ENCODE measurements around the gene UBE2V1. TPM values are rescaled to one million over a fixed set of nuclear protein-coding genes. Genes with fewer than 3 reads are reported as not detected.
A peak's percentile ranks its signal among the peaks of the same experiment; 100 is the strongest.
"Not testable (repeated sequence)": the region's sequence is repeated elsewhere in the genome, so short reads cannot be mapped to it uniquely, and the experiment has no call there.

The UBE2V1 gene
- total RNA-seq, 1 donor from 2014 or later = 15.2 TPM

DNA sequence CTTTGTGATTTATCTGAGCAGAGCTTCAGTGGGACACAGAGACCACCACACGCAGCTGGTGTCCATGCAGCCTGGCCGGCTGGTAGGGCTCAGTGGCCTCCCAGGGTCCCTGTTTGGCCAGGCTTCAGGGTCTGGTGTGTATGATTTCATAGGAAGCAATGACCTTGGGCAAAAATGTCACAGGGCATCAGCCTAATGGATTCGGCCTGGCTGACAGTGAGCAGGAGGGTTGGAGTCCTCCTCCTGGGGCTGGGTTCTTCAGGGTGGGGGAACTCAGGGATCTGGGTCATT lies 47.7 kb downstream of the UBE2V1 start:
- no peak for DNase-seq (ENCODE audit: low spot score)

DNA sequence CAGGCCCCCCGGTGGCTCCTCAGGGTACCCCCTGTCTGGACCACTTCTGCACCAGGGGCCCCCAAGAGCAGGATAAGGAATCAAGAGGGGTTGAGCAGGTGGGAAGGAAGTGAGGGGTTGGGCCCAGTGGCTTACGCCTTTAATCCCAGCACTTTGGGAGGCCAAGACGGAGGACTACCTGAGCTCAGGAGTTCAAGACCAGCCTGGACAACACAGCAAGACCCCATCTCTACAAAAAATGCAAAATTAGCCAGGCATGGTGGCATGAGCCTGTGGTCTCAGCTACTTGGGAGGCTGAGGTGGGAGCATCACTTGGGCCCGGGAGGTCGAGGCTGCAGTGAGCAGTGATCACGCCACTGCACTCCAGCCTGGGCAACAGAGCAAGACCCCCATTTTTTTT lies 49.2 kb downstream of the UBE2V1 start:
- not testable (repeated sequence) for DNase-seq (ENCODE audit: low spot score)

DNA sequence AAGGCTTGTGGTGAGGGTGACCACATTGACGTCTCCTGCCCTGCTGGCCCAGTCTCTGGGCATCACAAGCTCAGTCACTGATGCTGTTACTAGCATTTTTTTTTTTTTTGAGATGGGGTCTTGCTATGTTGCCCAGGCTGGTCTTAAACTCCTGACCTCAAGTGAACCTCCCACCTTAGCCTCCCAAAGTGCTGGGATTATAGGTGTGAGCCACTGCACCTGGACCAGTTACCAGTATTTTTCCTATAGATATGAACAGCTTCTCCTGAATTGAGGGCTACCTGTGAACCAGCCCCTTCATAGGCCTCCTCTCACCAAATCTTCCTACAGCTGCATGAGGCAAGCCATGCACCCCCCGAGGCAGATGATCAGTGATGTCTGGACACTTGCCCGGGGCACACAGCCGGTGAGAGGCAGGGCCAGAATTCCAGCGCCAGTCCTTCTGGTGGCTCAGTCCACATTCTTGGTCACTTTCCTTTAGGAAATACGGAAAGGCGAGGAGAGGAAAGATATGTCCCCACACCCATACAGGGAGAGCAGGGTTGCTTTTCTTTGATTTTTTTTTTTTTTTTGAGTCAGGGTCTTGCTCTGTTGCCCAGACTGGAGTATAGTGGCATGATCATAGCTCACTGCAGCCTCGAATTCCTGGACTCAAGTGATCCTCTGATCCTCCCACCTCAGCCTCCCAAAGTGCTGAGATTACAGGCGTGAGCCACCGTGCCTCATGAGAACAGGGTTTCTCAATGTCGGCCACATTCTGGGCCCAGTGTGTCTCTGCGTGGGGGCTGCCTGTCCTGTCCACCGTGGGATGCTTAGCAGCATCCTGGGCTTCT lies 50.7 kb downstream of the UBE2V1 start:
- DNase-seq (ENCODE audit: low spot score) = no peak

DNA sequence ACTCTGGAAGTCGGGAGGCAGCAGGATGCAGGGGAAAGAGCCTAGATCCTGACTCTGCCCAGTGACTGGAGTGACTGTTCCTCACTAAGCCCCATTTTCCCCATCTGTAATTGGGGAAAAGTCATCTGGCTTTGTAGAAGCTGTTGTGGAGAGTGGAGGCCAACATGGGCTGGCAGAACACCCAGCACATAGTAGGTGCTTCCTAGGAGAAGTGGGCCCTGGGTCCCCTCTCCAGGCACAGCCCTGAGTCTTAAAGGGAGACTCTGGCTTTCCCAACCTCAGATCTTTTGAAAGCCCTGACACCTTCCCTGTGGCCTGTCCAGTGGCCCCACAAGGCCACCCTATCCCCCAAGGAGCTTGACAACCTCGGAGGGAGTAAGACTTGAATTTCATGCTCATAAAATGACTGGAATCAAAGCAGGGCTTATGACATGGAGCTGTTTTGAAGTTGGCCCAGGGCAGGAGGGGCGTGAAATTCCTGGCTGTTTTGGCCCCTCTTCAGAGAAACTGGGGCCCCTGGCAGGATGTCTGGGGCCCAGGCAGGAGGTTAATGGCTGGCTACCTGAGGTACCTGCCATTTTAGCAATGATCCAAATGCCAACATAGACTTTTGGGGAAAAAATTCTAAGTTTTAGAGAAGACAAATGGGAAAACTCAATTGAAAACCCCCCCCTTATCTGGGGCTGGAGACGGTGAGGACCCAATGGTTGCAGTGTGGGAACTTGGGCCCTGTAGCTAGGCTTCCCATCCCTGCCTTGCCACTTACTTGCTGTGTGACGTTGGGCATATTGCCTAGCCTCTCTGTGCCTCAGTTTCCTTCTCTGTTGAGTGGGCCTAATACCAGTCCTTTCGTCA lies 51.6 kb downstream of the UBE2V1 start:
- DNase-seq (ENCODE audit: low spot score) = no peak

DNA sequence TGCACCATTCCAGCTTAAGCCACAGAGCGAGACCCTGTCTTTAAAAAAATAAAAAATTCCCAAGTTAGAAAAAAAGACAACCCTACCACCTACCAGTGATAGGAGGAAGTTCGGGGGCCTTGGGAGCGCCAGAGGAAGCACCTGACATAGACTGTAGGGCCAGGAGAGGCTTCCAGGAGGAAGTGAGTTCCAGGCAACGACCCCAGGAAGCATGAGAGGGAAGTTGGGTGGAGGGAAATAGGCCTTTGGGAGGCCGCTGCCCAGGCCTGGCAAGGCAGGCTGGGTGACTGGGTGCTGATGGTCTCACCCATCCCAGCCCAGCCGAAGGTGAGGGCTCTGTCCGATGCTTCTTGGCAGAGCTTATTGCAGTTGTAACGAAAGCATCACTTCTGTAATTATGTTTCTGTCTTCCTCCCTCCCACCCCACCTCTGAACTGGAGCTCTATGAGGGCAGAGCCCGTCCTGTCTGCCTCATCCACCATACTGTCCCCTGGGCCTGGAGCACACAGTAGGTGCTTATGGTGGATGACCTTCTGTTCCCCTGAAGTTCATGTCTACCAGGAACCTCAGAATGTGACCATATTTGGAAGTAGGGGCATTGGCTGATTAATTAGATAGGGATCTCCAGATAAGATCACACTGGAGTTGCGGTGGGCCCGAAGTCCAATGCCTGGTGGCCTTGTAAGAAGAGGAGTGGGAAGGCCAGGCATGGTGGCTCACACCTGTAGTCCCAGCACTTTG lies 54.1 kb downstream of the UBE2V1 start:
- DNase-seq (ENCODE audit: low spot score) = no peak

DNA sequence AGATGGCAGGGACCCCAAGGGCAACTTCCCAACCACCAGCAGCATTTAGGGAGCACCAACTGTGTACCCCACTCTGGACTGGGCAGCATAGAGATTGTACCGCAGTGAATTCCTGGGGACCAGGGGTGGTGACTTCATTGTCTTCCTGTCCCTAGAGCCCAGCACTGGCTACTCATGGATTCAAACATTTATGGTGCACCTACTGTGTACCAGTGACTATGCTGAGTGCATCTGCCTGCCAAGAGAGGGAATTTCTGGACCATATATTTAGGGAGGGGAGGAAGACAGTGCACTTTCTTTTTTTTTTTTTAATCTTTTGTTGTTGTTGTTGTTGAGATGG lies 55.3 kb downstream of the UBE2V1 start:
- no peak for DNase-seq (ENCODE audit: low spot score)

DNA sequence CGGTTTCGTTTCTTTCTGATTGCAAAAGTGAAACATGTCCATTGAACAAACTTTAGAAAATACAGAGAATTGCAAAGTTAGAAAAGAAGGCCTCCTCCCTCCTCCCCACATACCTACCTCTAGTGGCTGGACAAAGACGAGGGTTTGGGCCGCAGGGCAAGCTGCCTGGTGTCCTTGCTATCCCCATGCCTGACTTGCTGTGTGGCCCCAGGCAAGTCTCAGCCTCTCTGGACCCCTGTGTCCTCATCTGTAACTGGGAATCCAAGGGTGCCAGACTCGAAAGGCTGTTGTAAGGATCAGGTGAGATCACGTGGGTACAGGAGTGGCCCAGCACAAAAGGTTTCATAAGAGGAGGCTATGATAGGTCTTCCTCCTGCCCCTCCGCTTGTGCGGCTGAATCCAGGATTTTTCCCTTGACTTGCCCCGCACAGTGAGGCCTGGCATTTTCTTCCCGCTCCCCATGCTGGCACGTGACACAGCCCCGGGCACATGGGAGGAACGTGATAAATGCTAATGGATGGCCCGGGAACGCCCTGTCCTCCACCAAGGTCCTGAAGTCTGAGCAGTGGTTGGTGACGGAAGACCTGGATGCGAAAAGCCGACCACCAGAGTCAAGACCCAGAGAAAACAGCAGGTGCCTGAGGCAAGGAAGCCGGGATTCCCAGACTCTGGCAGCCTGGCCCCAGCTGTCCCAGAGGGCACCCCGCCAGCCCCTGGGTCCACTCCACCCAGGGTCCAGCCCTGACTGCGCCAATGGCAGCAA lies 55.8 kb downstream of the UBE2V1 start:
- no peak for DNase-seq (ENCODE audit: low spot score)

DNA sequence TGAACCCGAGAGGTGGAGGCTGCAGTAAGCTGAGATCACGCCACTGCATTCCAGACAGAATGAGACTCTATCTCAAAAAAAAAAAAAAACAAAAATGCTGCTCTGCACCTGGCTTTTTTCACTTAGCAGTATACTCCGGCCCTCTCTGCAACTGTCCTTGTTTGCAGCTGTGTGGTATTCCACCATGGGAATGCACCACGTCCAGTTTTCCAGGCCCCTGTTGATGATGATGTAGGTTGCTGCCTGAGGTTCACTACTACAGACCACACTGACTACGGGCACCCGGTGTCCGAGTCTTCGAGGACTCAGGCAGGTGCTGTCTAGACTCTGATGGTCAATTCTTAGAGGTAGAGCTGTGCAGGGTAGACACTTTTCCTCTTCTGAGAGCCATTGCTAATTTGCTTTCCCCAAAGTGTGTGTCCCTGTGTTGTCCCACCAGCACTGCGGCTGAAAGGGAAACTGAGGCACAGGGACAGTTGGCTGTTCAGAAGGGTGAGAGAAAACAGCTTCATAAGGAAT lies 56.5 kb downstream of the UBE2V1 start:
- DNase-seq (ENCODE audit: low spot score) = no peak

DNA sequence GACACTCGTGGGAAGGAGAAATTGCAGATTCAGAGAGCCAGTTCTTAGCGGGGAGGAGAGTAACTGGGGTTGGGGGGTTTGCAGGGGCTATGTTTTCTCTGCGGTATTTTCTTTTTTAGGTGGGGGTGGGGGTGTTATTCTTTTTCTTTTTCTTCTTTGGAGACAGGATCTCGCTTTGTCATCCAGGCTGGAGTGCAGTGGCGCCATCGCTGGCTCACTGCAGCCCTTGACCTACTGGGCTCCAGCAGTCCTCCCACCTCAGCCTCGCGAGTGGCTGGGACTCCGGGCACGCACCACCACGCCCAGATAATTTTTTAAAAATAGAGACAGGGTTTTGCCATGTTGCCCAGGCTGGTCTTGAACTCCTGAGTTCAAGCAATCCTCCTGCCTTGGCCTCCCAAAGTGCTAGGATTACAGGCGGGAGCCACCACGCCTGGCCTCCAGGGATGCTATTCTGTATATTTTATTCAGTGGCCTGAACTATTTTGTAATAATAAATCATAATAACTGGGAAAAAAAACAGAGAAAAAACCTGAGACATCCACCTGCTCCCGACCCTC lies 57.3 kb downstream of the UBE2V1 start:
- DNase-seq (ENCODE audit: low spot score) = no peak

DNA sequence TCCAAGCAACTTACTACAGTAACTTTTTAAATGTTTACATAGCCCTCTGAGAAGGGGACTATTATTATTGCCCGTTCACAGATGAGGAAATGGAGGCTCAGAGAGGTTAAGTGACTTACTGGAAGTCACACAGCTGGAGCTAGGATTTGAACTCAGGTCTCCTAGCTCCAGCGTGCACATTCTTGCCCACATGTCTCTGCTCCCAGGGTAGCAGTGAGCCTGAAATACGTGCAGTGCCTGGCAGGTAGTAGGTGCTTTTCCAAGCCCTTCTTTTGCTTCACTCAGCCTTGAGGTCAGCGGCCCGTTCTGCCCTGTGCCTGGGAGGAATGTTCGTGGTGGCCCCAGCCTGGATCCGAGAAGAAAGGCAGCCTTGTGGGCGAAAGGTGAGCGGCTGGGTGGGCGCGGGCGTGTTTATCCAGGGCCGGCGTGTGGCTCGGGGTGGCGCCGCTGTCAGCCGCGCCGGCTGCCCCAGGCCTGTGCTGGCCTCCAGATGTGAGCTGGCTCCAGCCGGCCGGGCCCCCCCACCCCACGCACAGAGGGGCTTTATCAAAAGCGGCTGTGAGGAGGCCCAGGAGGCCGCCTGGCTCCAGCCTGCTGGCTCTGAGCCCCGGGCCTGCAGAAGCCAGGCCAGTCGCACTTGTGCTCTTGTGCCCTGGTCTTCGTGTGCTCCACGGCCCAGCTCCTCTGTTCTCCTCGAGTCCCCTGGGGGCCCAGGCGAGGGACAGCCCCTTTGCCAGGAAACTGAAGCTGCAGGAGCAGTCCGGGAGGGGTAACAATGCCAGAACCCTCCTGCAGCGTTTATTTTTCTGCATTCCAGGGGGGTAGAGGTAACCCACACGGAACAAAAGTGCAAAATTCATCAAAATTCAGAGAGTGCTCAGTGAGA lies 58.1 kb downstream of the UBE2V1 start:
- peak; percentile 50 for DNase-seq (ENCODE audit: low spot score)

DNA sequence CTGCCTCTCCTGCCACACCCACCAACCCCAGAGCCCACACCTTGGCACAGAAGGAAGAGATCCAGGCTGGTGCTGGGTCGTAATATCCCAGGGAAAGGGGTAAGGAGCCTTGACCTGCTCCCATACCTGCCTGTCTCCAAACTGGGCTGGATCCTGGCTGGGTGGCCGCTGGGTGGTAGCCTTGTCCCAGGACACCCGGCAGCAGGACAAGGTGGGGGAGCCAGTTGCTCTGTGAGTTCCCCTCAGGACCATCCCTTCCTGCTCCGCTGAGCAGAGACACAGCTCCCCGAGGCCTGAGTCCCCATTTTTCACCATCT lies 58.8 kb downstream of the UBE2V1 start:
- DNase-seq (ENCODE audit: low spot score) = no peak

DNA sequence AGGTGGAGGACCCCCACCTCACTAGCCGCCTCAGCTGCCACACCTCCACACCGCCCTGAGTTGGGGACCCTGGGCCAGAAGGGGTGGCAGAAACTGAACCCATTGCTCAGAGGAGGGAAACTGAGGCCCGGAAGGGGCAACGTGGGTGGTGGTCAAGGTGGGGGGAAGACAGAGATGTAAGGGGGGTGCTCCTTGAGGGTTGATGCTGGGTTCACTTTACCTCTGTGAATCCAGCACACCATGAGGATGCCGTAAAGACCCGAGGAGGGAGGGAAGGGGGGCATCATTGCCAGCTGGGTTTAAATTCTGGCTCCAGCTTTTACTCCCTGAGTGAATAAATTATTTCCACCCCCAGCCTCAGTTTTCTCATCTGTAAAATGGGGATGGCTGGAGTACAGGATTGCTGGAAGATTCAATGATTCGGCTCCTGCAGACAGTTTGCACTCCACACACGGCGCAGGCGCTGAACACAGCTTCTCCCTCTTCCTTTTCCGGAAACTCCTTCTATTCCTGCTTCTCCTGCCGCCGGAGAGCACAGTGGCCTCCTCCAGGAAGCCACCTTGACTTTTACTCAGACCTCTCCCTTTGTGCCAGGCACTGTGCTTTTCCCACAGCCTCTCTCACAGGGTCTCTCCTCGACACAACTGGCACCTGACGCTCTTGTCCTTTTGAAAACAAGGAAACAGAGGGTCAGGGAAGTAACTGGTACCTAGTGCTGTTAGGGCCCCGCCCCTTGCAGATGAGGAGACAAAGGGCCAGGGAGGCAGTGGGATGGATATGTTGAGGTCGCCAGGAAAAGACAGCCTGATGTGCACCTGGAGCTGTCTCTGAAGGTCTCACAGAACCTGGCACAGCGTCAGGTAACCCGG lies 59.4 kb downstream of the UBE2V1 start:
- DNase-seq (ENCODE audit: low spot score) = no peak

DNA sequence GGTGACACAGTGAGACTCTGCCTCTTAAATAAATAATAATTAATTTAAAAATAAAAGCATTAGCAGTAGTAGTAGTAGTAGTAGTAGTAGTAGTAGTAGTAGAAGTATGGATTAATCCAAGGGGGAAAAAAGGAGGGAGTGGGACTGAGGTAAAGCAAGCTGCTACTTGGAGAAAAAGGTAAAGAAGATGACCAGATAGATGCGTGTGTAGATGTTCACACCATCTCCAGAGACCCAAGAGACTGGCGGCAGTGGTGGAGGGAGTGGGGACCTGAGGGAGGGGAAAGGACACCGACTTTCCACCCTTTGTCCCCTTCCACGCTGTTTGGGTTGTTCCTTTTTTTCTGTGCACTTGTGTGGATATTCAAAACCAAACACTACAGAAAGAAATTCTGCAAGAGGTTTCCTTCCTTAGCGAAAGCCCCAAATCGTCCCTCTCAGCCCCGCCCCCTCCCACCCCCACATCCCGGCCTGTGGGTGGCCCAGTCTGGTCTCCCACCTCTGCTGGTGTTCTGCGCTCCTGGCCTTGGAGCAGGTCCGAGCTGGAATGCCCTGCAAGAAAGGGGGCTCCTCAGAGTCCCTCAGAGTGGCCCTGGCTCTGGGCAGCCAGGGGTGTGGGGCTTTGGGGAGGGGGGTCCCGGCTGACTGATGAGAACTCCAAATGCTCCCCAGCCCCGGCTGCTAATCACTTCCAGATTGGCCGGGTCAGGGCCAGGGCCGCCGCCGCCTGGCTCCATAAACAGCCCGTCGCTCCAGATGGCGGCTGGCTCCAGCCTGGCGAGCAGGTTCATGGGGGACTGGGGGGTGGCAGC lies 60.2 kb downstream of the UBE2V1 start:
- no peak for DNase-seq (ENCODE audit: low spot score)

DNA sequence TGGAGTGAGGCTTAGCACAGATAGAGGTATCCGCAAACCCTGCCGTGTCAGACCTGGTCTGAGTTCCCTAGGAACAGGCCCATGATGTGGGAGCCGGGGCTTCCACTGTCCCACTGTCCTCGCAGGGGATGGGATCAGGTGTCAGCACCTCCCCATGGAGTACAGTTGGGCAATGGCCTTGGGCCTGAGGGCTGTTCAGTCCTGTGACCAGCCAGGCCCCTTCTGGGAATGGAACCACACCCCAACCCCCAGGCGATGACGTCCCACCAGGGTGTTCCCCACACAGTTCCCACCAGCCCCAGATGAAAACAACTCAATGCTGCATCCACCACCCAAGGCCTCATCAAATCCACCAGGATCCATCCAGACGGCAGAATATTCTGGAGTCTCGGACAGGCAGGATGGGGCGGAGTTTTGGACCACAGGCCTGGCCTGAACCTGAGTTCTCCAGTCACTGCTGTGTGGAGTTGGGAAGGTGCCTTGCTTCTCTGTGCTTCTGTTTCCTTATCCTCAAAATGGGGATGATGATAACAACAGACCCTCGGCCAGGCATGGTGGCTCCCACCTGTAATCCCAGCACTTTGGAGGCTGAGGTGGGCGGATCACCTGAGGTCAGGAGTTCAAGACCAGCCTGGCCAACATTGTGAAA lies 62.2 kb downstream of the UBE2V1 start:
- no peak for DNase-seq (ENCODE audit: low spot score)

DNA sequence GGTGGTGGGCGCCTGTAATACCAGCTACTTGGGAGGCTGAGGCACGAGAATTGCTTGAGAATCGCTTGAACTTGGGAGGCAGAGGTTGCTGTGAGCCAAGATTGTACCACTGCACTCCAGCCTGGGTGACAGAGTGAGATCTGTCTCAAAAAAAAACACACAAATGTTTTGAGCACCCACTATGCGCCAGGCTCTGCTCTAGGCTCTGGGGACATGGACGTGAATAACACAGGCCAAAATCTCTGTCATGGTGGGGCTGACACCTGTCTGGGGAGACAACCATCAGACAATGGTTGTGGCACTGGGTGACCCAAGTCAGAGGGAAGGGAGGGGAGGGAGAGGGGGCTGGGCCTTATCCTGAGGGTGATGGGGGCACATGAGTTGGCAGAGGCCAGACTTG lies 62.7 kb downstream of the UBE2V1 start:
- DNase-seq (ENCODE audit: low spot score) = no peak

DNA sequence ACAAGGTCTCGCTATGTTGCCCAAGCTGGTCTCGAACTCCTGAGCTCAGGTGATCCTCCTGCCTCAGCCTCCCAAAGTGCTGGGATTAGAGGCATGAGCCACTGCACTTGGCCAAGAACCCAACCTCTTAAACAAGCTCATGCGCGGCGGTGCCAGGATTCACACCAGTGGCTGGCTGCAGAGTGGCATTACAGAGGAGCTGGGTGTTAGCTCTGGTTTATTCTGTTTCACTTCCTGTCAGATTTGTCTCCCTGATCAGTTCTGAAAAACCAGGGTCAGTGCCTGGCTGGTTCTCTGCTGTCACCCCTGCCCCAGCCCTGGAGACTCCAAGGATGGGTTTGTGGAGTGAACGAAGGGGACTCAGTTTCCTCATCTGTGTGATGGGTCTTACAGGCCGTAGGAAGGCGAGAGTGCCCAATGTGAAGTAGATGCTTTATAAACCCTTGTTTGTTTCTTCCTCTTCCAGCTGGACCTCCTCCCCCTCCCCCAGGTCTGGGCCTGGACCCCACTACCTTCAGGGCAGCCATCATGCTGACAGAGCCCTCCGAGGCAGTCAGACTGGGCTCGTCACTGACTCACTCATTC lies 63.4 kb downstream of the UBE2V1 start:
- no peak for DNase-seq (ENCODE audit: low spot score)

DNA sequence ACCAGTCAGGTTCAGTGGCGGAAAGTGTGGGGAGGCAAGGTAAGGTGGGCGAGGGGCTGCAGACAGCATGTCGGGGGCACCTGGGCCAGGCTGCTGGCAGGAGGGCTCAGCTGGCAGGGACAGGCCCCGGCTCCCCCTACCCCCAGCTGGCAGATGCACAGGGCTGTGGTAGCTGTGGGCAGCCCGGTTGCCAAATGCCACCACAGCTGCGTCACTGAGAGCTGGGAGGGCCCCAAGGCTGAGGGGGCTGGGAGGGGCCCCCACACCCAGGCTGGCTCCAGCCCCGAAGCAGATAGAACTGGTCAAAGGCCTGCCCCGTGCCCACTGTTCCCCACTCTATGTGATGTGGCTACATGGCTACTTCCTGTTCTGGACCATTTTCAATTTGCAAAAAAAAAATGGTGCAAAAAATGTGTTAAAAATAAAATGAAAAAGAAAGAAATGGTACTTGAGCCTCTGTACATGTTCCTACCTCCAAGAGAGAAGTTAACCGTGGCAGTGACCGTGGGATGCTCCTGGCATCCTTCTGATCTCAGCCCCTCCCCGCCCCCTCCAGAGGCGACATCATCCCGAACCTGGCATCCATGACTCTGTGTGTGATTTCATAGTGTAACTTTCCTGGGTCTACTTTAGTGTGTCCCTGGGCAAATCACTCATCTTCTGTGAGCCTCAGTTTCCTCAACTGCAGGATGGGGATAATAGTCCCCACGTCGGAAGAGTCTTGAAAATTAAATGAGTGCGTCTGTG lies 64.4 kb downstream of the UBE2V1 start:
- no peak for DNase-seq (ENCODE audit: low spot score)
